AG09309 (cell line): ENCODE results near the gene HPGD.
A peak's percentile ranks its signal among the peaks of the same experiment; 100 is the strongest.

Experiments
- DNase-seq: peaks from one replicate; pipeline ENCODE4 v3.0.0-alpha.2; 2010; ENCODE audit warnings: low read depth
- H3K4me3 ChIP-seq: 2 replicates; pipeline ENCODE4 v1.5.1; 2011; ENCODE audit warnings: mild to moderate bottlenecking, low read depth, low read length, moderate library complexity; ENCODE audit not compliant: control insufficient read depth
- TF ChIP-seq, protein P1 (sequence below): IDR thresholded peaks from 2 replicates; pipeline ENCODE4 v1.5.1; 2011; ENCODE audit warnings: mild to moderate bottlenecking, low read depth, low read length, inconsistent platforms; ENCODE audit not compliant: insufficient read depth, control insufficient read depth; ENCODE audit errors: missing control alignments

Gene HPGD

DNA sequence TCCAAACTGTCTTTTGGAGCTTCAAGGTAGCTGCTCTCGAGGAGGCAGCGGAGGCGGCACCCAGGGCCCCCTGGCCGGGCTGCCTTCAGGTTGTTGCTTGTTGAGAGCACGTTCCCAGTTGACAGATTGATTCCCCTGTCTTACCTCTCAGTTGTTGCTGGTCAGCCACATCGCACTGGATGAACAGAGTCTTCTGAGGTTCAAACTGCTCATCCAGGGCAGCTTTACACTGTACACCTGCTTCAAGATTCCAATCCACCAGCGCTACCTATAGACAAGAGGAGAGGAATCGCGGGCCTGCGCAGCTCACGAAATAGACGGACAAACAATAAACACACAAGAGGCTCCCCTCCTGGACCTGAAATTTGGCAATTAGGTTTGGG, 497 bp downstream of the HPGD start:
- H3K4me3 ChIP-seq: peak overlapping the region; percentile 44
- TF ChIP-seq, protein P1, sequence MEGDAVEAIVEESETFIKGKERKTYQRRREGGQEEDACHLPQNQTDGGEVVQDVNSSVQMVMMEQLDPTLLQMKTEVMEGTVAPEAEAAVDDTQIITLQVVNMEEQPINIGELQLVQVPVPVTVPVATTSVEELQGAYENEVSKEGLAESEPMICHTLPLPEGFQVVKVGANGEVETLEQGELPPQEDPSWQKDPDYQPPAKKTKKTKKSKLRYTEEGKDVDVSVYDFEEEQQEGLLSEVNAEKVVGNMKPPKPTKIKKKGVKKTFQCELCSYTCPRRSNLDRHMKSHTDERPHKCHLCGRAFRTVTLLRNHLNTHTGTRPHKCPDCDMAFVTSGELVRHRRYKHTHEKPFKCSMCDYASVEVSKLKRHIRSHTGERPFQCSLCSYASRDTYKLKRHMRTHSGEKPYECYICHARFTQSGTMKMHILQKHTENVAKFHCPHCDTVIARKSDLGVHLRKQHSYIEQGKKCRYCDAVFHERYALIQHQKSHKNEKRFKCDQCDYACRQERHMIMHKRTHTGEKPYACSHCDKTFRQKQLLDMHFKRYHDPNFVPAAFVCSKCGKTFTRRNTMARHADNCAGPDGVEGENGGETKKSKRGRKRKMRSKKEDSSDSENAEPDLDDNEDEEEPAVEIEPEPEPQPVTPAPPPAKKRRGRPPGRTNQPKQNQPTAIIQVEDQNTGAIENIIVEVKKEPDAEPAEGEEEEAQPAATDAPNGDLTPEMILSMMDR: no peak
- DNase-seq: no peak

DNA sequence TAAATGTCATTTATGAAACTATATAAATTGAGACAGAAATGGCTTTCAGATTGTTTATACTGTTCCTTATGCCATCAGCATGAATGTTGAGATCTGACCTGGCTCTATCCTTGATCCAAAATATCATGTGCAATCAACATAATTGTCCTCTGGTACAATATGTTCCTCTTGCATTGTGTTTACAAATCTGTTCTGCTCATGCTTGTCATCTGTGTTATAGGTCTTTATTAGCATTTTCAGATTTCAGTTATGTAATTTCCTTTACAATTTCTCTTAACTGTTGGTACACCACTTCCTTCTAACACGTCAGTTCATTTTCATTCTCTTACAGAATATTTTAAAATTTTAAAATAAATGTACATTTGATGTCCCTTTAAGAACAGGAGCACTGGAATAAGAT, 1.6 kb downstream of the HPGD start:
- no peak overlapping the region for H3K4me3 ChIP-seq
- no peak for DNase-seq
- TF ChIP-seq, protein P1: no peak

DNA sequence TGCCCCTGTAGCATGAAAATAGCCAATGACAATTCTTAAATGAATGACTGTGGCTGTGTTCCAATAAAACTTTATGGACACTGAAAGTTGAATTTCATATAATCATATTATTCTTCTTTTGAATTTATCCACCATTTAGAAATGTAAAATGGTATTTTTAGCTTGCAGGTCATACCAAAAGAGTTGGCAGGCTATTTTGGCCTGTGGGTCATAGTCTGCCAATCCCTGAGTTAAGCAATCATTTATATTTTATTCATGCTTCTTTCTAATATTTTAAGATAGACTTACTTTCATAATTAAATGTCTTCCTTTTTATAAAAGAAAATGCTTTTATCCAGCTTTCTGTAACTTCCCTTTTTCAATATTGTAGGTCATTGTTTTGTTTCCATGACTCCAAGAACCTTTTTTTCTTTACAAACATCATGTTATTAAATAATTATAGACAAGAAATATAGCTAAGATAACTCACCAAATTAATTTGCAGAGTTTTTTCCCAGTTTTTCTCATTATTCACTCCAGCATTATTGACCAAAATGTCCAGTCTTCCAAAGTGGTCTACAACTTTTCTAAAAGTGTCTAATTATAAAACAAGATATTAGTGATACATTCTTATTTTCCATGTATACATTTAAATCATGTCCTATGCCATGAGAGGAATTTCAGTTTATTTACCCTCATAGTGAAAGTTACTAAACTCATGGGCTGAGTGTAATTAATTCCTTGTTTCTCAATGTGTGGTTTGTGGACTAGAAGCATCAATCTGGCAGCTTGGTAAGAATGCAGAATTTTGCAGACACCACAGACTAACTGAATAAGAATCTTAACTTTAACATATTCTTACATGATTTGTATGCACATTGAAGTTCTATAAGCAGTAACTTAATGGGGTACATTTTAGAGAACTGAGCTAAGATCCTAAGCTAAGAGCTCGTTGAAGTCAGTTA, 4.5 kb downstream of the HPGD start:
- no peak overlapping the region for H3K4me3 ChIP-seq
- DNase-seq: no peak
- TF ChIP-seq, protein P1: no peak

DNA sequence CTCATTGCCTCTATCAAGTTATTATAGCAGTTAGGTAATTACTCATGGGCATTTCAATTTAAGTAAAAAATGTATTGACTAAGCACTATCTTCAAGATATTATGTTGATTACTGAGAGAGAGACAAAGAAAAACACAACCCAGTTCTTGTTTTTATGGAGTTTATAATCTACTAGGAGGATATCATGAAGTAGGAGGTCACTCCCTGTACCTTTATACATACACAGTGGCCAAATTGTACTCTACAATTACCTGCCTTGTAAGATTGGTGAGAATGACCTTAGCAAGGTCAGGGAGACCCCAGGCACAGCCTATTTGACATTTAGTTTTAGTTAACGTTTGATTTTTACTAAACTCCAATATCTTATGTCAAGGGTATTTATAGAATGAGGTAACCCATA, 5.5 kb downstream of the HPGD start:
- TF ChIP-seq, protein P1: no peak
- no peak for DNase-seq
- no peak overlapping the region for H3K4me3 ChIP-seq

DNA sequence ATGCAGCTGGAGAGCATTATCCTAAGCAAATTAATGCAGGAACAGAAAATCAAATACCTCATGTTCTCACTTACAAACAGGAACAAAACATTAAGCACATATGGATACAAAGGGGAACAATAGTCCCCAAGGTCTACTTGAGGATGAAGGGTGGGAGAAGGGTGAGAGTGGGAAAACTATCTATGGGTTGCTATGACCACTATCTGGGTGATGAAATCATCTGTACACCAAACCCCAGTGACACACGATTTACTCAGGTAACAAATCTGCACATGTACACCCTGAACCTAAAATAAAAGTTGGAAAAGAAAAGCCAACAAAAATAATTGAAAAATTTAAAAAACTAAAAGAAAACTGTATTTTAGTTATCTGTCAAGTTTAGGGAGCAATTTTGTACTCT, 5.9 kb downstream of the HPGD start:
- no peak overlapping the region for H3K4me3 ChIP-seq
- no peak for DNase-seq
- TF ChIP-seq, protein P1: no peak

DNA sequence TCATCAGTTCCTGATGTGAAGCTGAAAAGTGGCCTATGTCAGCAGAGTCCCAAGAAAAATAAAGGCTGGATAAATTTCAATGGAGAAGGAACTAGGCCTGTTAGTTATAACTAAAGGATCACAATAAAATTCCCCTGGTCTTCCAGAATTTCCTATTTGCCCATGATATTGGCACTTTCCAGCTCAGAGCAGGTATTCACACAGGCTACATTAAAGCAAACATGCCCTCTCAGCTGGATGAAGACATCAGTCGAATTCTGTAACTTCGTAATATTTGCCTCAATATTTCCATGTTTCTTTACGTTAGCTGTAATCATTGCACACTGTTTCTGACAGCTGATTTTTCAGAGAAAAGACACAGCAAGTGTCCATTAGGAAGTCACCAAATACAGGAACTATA, 9.5 kb downstream of the HPGD start:
- no peak overlapping the region for H3K4me3 ChIP-seq
- TF ChIP-seq, protein P1: no peak
- no peak for DNase-seq
